IMR-90 (cell line): ENCODE data around the gene FIBIN. TPM values are rescaled to one million over a fixed set of nuclear protein-coding genes. Genes with fewer than 3 reads are reported as not detected.

Experiments
- ATAC-seq: fragments of 200-7000 bp; cut with Tn5 transposase; 2 replicates; pipeline ENCODE4 v1.9.1; 2020; ENCODE audit warnings: low read depth, mild to moderate bottlenecking, moderate library complexity
- BruUV-seq: library from RNA; stranded (reverse); fragments of 400-500 nt; replicated peaks from 2 replicates; lab custom pipeline; 2021; lab: Mats Ljungman, UMichigan
- CTCF ChIA-PET: fragments of 300-600 bp; formaldehyde crosslinking; extraction: SDS; loops from one replicate; lab custom pipeline; 2021; ENCODE audit warnings: antibody characterized with exemption; lab: Yijun Ruan, JAX
- POLR2A ChIA-PET: fragments of 300-600 bp; sonication (Branson Sonifier 250); formaldehyde crosslinking; loops from one replicate; lab custom pipeline; 2022; ENCODE audit warnings: antibody characterized with exemption; ENCODE audit not compliant: unreplicated experiment; lab: Charles Lee
- DNase-seq: peaks from one replicate; pipeline ENCODE4 v3.0.0; 2013
- H2AFZ ChIP-seq: replicated peaks from 2 replicates; pipeline ENCODE3; 2013; ENCODE audit warnings: low read length, mild to moderate bottlenecking; ENCODE audit not compliant: poor library complexity
- H2AK5ac ChIP-seq: 2 replicates; pipeline ENCODE4 v1.6.1; 2013; ENCODE audit warnings: low read depth, low read length, inconsistent platforms
- H2AK9ac ChIP-seq: replicated peaks from 2 replicates; pipeline ENCODE3; 2013; ENCODE audit warnings: mild to moderate bottlenecking, low read depth, low read length, moderate library complexity; ENCODE audit not compliant: poor library complexity
- H2BK120ac ChIP-seq: 2 replicates; pipeline ENCODE4 v1.6.1; 2013; ENCODE audit warnings: low read depth, low read length, inconsistent platforms
- H2BK15ac ChIP-seq: 3 replicates; pipeline ENCODE4 v1.6.1; 2013; ENCODE audit warnings: low read depth, low read length, inconsistent platforms
- H2BK20ac ChIP-seq: 2 replicates; pipeline ENCODE4 v1.6.1; 2013; ENCODE audit warnings: low read depth, mild to moderate bottlenecking, inconsistent platforms, low read length, moderate library complexity
- H2BK5ac ChIP-seq: 2 replicates; pipeline ENCODE4 v1.6.1; 2013; ENCODE audit warnings: mild to moderate bottlenecking, low read depth, low read length, inconsistent platforms; ENCODE audit not compliant: poor library complexity, severe bottlenecking
- H3K14ac ChIP-seq: replicated peaks from 2 replicates; pipeline ENCODE4 v1.6.1; 2013; ENCODE audit warnings: low read depth, low read length, inconsistent platforms
- H3K18ac ChIP-seq: 2 replicates; pipeline ENCODE4 v1.6.1; 2013; ENCODE audit warnings: low read depth, low read length, control low read depth
- H3K23ac ChIP-seq: 2 replicates; pipeline ENCODE4 v1.6.1; 2013; ENCODE audit warnings: low read depth, low read length, inconsistent platforms
- H3K27ac ChIP-seq: 2 replicates; pipeline ENCODE4 v1.5.1; 2013; ENCODE audit warnings: mild to moderate bottlenecking, control low read depth, low read length; ENCODE audit not compliant: insufficient read depth
- H3K27me3 ChIP-seq: 2 replicates; pipeline ENCODE4 v1.6.1; 2013; ENCODE audit warnings: low read length; ENCODE audit not compliant: control insufficient read depth, insufficient read depth
- H3K36me3 ChIP-seq: 2 replicates; pipeline ENCODE4 v1.6.1; 2013; ENCODE audit warnings: low read length, mixed read lengths; ENCODE audit not compliant: control insufficient read depth, insufficient read depth
- H3K4ac ChIP-seq: 2 replicates; pipeline ENCODE4 v1.6.1; 2013; ENCODE audit warnings: low read depth, low read length, inconsistent platforms
- H3K4me1 ChIP-seq: 2 replicates; pipeline ENCODE4 v1.6.1; 2013; ENCODE audit warnings: low read length, mixed read lengths; ENCODE audit not compliant: control insufficient read depth, insufficient read depth
- H3K4me2 ChIP-seq: 2 replicates; pipeline ENCODE4 v1.6.1; 2013; ENCODE audit warnings: low read depth, mild to moderate bottlenecking, control low read depth, low read length, moderate library complexity
- H3K4me3 ChIP-seq: 2 replicates; pipeline ENCODE4 v1.5.1; 2013; ENCODE audit warnings: low read depth, mild to moderate bottlenecking, control low read depth, low read length, moderate library complexity; ENCODE audit not compliant: insufficient read depth
- H3K56ac ChIP-seq: 2 replicates; pipeline ENCODE4 v1.6.1; 2013; ENCODE audit warnings: low read length, inconsistent platforms; ENCODE audit not compliant: insufficient read depth; ENCODE audit errors: extremely low read depth
- H3K79me1 ChIP-seq, 2 experiments: 2 replicates each; pipeline ENCODE4 v1.6.1; 2013; ENCODE audit warnings: low read length in 2 of 2, inconsistent platforms in 1 of 2, low read depth in 1 of 2
- H3K9ac ChIP-seq: 2 replicates; pipeline ENCODE4 v1.6.1; 2013; ENCODE audit warnings: low read depth, low read length, control low read depth
- H3K9me1 ChIP-seq: 2 replicates; pipeline ENCODE4 v1.6.1; 2013; ENCODE audit warnings: low read length, inconsistent platforms; ENCODE audit not compliant: insufficient read depth
- H3K9me3 ChIP-seq: 2 replicates; pipeline ENCODE4 v1.6.1; 2013; ENCODE audit warnings: low read length; ENCODE audit not compliant: control insufficient read depth, insufficient read depth
- H4K20me1 ChIP-seq: 2 replicates; pipeline ENCODE4 v1.6.1; 2013; ENCODE audit warnings: low read length, inconsistent platforms; ENCODE audit not compliant: insufficient read depth
- H4K5ac ChIP-seq: 2 replicates; pipeline ENCODE4 v1.6.1; 2013; ENCODE audit warnings: mild to moderate bottlenecking, low read depth, low read length, control low read depth
- H4K8ac ChIP-seq, 2 experiments: 2 replicates each; pipeline ENCODE4 v1.6.1; 2013; ENCODE audit warnings: low read depth in 2 of 2, low read length in 2 of 2, control low read depth in 1 of 2, inconsistent platforms in 1 of 2
- H4K91ac ChIP-seq: 2 replicates; pipeline ENCODE4 v1.6.1; 2013; ENCODE audit warnings: low read depth, low read length, inconsistent platforms; ENCODE audit not compliant: insufficient read depth
- BHLHE40 ChIP-seq: fragments of 150-350 bp; IDR thresholded peaks from 2 replicates; pipeline ENCODE4 v1.6.1; 2016; ENCODE audit warnings: mild to moderate bottlenecking, low read depth, low read length
- CEBPB ChIP-seq: IDR thresholded peaks from 2 replicates; pipeline ENCODE4 v1.6.1; 2012; ENCODE audit warnings: low read depth, low read length, improper control_type of control experiment
- CHD1 ChIP-seq: IDR thresholded peaks from 2 replicates; pipeline ENCODE4 v1.6.1; 2012; ENCODE audit warnings: low read depth, low read length, improper control_type of control experiment
- FOS ChIP-seq: fragments of 150-350 bp; IDR thresholded peaks from 2 replicates; pipeline ENCODE4 v1.6.1; 2016; ENCODE audit warnings: low read depth, low read length
- MAFK ChIP-seq: IDR thresholded peaks from 2 replicates; pipeline ENCODE4 v1.6.1; 2012; ENCODE audit warnings: low read depth, low read length, improper control_type of control experiment
- MAZ ChIP-seq: IDR thresholded peaks from 2 replicates; pipeline ENCODE4 v1.6.1; 2012; ENCODE audit warnings: low read depth, mild to moderate bottlenecking, low read length, improper control_type of control experiment, moderate library complexity, borderline replicate concordance
- MXI1 ChIP-seq: IDR thresholded peaks from 2 replicates; pipeline ENCODE4 v1.6.1; 2012; ENCODE audit warnings: low read depth, mild to moderate bottlenecking, low read length, moderate library complexity, borderline replicate concordance
- NFE2L2 ChIP-seq: fragments of 150-350 bp; IDR thresholded peaks from 2 replicates; pipeline ENCODE4 v1.6.1; 2016; ENCODE audit warnings: low read depth, mild to moderate bottlenecking, low read length
- RAD21 ChIP-seq: IDR thresholded peaks from 2 replicates; pipeline ENCODE4 v1.6.1; 2012; ENCODE audit warnings: low read length, improper control_type of control experiment
- RCOR1 ChIP-seq: IDR thresholded peaks from 2 replicates; pipeline ENCODE4 v1.6.1; 2012; ENCODE audit warnings: mild to moderate bottlenecking, low read length, improper control_type of control experiment; ENCODE audit not compliant: insufficient replicate concordance
- RFX5 ChIP-seq: IDR thresholded peaks from 2 replicates; pipeline ENCODE4 v1.8.0; 2012; ENCODE audit warnings: low read depth, mild to moderate bottlenecking, low read length, moderate library complexity
- SMC3 ChIP-seq: fragments of 150-350 bp; IDR thresholded peaks from 2 replicates; pipeline ENCODE4 v1.6.1; 2016; ENCODE audit warnings: low read depth, mild to moderate bottlenecking, antibody characterized with exemption, low read length, moderate library complexity
- WGBS, 2 experiments: methylation state at CpG; one replicate each; pipeline versions ENCODE4 v1.1.5 to v1.1.7; 2013; ENCODE audit warnings: missing lambda C conversion rate in 2 of 2; ENCODE audit not compliant: insufficient read length in 1 of 2; ENCODE audit errors: extremely low coverage in 2 of 2; 5-methylcytosine and 5-hydroxymethylcytosine counted together
- dilution Hi-C: fragments of 300-500 bp; cut with HindIII; formaldehyde crosslinking; loops from one replicate; pipeline ENCODE4 v1.14.3; 2018; ENCODE audit warnings: low sequenced_read_pairs; ENCODE audit not compliant: unreplicated experiment
- in situ Hi-C: fragments of 300-500 bp; cut with MboI; formaldehyde crosslinking; loops from 3 replicates; pipeline ENCODE4 v1.14.3; 2019; ENCODE audit warnings: low sequenced_read_pairs, inconsistent platforms, mixed read lengths
- intact Hi-C: fragments of 100-400 bp; cut with micrococcal nuclease; formaldehyde crosslinking; loops from 2 replicates; pipeline ENCODE4 v1.10.0; 2022
- polyA plus RNA-seq, 3 experiments: library from polyadenylated mRNA; depleted of rRNA; stranded (reverse); fragments of >200 nt; gene quantifications; 2 replicates each; pipeline ENCODE4 v1.2.3, GENCODE V29; 2012; ENCODE audit warnings: low replicate concordance in 1 of 3
- total RNA-seq: library from RNA; depleted of rRNA; stranded (reverse); fragments of >200 nt; gene quantifications from 2 replicates; pipeline ENCODE4 v1.2.3, GENCODE V29; 2012
- TF ChIP-seq, protein P1 (sequence below): fragments of 150-350 bp; IDR thresholded peaks from 2 replicates; pipeline ENCODE4 v1.6.1; 2017; ENCODE audit warnings: mild to moderate bottlenecking, antibody characterized with exemption, low read length, low read depth
- TF ChIP-seq, protein P2 (sequence below): fragments of 150-350 bp; IDR thresholded peaks from 2 replicates; pipeline ENCODE4 v1.6.1; 2016; ENCODE audit warnings: low read depth, mild to moderate bottlenecking, low read length, moderate library complexity, borderline replicate concordance

The FIBIN gene
- total and polyA plus RNA-seq, 2 of the 4 experiments (the other 2 are of a cell fraction) = 5.7 to 6.1 TPM

DNA sequence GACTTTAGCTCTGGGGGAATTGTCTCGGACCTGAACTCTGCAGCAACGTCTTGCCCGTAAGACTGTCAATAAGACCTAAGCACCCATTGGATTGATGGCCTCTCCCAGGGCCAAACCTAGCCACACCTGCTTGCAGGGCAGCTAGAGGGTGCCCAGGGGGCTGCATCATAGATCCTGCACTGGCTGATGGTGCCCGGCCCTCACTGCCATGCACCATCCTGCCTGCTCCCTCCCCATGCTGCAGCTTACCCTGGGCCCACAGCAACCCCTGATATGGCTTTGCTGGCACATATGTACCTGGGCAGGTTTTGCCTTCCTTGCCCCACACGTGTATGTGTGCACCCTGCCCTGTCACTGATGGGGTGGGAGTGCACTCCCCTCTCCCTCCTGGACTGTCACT, 37.8 kb downstream of the FIBIN start:
- no peak overlapping the region for H4K91ac ChIP-seq
- H2AFZ ChIP-seq = no peak overlapping the region
- TF ChIP-seq RCOR1 (no peak), MXI1 (no peak), CHD1 (no peak), CEBPB (no peak), FOS (no peak), BHLHE40 (no peak), NFE2L2 (no peak), MAZ (no peak), MAFK (no peak), RAD21 (no peak), SMC3 (no peak), RFX5 (no peak)
- TF ChIP-seq, protein P1, sequence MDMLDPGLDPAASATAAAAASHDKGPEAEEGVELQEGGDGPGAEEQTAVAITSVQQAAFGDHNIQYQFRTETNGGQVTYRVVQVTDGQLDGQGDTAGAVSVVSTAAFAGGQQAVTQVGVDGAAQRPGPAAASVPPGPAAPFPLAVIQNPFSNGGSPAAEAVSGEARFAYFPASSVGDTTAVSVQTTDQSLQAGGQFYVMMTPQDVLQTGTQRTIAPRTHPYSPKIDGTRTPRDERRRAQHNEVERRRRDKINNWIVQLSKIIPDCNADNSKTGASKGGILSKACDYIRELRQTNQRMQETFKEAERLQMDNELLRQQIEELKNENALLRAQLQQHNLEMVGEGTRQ = no peak
- TF ChIP-seq, protein P2, sequence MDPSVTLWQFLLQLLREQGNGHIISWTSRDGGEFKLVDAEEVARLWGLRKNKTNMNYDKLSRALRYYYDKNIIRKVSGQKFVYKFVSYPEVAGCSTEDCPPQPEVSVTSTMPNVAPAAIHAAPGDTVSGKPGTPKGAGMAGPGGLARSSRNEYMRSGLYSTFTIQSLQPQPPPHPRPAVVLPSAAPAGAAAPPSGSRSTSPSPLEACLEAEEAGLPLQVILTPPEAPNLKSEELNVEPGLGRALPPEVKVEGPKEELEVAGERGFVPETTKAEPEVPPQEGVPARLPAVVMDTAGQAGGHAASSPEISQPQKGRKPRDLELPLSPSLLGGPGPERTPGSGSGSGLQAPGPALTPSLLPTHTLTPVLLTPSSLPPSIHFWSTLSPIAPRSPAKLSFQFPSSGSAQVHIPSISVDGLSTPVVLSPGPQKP = no peak
- H3K27ac ChIP-seq = no peak overlapping the region
- no peak overlapping the region for H3K56ac ChIP-seq
- CTCF ChIA-PET = no interaction called here
- H4K8ac ChIP-seq = no peak overlapping the region
- no peak overlapping the region for H3K4me3 ChIP-seq
- no peak overlapping the region for H2BK20ac ChIP-seq
- H3K18ac ChIP-seq = no peak overlapping the region
- ATAC-seq = no peak
- DNase-seq = no peak
- no peaks in the 10 kb centered on the region for H3K9me3 ChIP-seq
- H3K79me1 ChIP-seq = no peaks in the 10 kb centered on the region
- H3K4ac ChIP-seq = no peak overlapping the region
- H2BK15ac ChIP-seq = no peak overlapping the region
- no peak overlapping the region for H2BK5ac ChIP-seq
- no peak overlapping the region for H3K14ac ChIP-seq
- H3K27me3 ChIP-seq = no peaks in the 10 kb centered on the region
- in situ Hi-C loops = no loop called here
- intact Hi-C loops = no loop called here
- dilution Hi-C loops = no loop called here
- no peak overlapping the region for H4K5ac ChIP-seq
- no peak overlapping the region for H3K4me2 ChIP-seq
- no peaks in the 10 kb centered on the region for H3K4me1 ChIP-seq
- no peak overlapping the region for H2BK120ac ChIP-seq
- H2AK5ac ChIP-seq = no peak overlapping the region
- H2AK9ac ChIP-seq = no peak overlapping the region
- POLR2A ChIA-PET = no interaction called here
- H3K23ac ChIP-seq = no peak overlapping the region
- no TSS peak for BruUV-seq
- H3K9me1 ChIP-seq = no peaks in the 10 kb centered on the region
- WGBS, 2 experiments = 100% methylated on average over 2 of the region's 5 CpGs; no CpG with 5 or more reads in 1 of the 2 experiments
- H4K20me1 ChIP-seq = no peaks in the 10 kb centered on the region
- no peaks in the 10 kb centered on the region for H3K36me3 ChIP-seq
- no peak overlapping the region for H3K9ac ChIP-seq
